OCI-LY3 (cell line): Measurements from ENCODE around the gene PDGFA.
"Not testable (repeated sequence)": the region's sequence is repeated elsewhere in the genome, so short reads cannot be mapped to it uniquely, and the experiment has no call there.

Experiments
- H2AFZ ChIP-seq: fragments of 200-600, 300-600 bp; shearing (Covaris generic); 2 replicates; pipeline ENCODE4 v1.6.0; 2014; ENCODE audit warnings: antibody characterized with exemption, low read depth, low read length
- H3K27ac ChIP-seq: fragments of 200-600, 300-600 bp; sonication (generic); 2 replicates; pipeline ENCODE4 v1.5.1; 2014; ENCODE audit warnings: mild to moderate bottlenecking, low read length, moderate library complexity, mixed read lengths
- H3K27me3 ChIP-seq: fragments of 200-600, 300-600 bp; sonication (generic); 2 replicates; pipeline ENCODE4 v1.6.1; 2014; ENCODE audit warnings: low read depth, low read length, mixed read lengths
- H3K36me3 ChIP-seq: fragments of 200-600, 300-600 bp; sonication (generic); replicated peaks from 2 replicates; pipeline ENCODE3; 2014; ENCODE audit warnings: low read depth, low read length, mixed read lengths
- H3K4me1 ChIP-seq: fragments of 300-600, 200-600 bp; sonication (generic); 2 replicates; pipeline ENCODE4 v1.6.1; 2014; ENCODE audit warnings: low read length, mixed read lengths
- H3K4me2 ChIP-seq: fragments of 200-600, 300-600 bp; sonication (generic); 2 replicates; pipeline ENCODE4 v1.6.1; 2014; ENCODE audit warnings: low read length, mixed read lengths
- H3K4me3 ChIP-seq: fragments of 300-600, 200-600 bp; sonication (generic); 2 replicates; pipeline ENCODE4 v1.5.1; 2014; ENCODE audit warnings: antibody characterized with exemption, mild to moderate bottlenecking, low read length, moderate library complexity
- H3K79me2 ChIP-seq: fragments of 300-600, 200-600 bp; shearing (Covaris generic); 2 replicates; pipeline ENCODE4 v1.6.1; 2014; ENCODE audit warnings: mild to moderate bottlenecking, low read length, mixed read lengths
- H3K9ac ChIP-seq: fragments of 300-600, 200-600 bp; shearing (Covaris generic); 2 replicates; pipeline ENCODE4 v1.6.0; 2014; ENCODE audit warnings: mild to moderate bottlenecking, low read length, moderate library complexity
- H3K9me3 ChIP-seq: fragments of 200-600, 300-600 bp; shearing (Covaris generic); 2 replicates; pipeline ENCODE4 v1.6.1; 2014; ENCODE audit warnings: low read length, mixed read lengths; ENCODE audit not compliant: insufficient read depth
- H4K20me1 ChIP-seq: fragments of 200-600, 300-600 bp; sonication (generic); 2 replicates; pipeline ENCODE4 v1.6.1; 2016; ENCODE audit warnings: low read length, mixed read lengths; ENCODE audit not compliant: insufficient read depth
- EZH2phosphoT487 ChIP-seq: fragments of 200-600 bp; shearing (Covaris generic); IDR thresholded peaks from 2 replicates; pipeline ENCODE4 v1.6.1; 2018; ENCODE audit warnings: antibody characterized with exemption, mixed run types, low read depth
- TF ChIP-seq, protein P1 (sequence below): fragments of 200-600, 300-600 bp; sonication (generic); IDR thresholded peaks from 2 replicates; pipeline ENCODE4 v1.5.1; 2014; ENCODE audit warnings: antibody characterized with exemption, low read length, low read depth

The PDGFA gene

DNA sequence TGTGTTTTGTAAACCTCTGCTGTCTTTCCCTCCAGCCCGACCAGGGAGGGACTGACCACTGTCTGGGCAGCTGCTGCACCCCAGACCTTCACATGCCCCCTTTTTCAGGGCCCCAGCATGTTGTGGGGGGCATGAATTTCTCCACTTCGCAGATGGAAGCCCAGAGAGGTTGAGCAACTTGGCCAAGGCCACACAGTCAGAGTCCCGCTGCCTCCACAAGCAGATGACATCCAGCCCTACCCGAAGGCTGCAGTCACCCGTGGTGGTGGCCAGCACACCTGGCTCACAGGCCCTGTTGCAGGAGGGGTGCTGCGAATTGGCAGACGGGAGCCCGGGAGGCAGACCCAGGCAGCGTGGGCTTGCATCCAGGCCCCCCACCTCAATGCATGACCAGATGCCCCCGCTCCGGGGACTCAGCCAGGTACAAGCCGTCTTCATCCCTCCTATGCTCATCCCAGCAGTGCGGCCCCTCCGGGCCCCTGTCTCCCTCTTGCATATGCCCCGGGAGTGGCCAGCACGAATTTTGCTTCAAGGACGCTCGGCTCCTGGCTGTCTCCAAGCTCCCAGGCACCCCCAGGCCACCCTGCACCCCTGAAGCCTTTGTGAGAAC is 36.0 kb upstream of the PDGFA start:
- Histone ChIP-seq H3K79me2 (no peaks in the 10 kb centered on the region), H3K27ac (no peak overlapping the region), H3K27me3 (no peaks in the 10 kb centered on the region)

DNA sequence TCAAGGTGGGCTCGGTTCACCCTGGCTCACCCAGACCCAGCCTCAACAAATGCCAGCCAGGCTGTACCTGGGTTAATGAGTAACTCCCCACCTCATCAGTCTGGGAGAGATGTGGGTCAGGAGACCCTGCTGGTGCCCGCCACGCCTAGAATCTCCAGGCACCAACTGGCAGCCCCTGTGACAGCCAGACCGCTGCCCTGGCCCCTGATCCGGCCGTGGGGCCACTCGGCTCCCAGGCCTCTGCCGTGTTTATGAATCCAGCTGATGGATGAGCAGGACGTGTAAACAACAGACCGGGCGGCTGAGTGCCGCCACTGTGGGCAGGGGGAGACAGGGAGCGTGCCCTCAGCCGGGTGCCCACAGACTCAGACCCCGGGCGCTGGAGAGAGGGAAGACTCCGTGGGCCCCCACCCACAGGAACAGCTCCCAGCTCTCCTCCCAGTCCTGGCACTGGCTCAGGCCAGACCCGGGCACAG is 34.0 kb upstream of the PDGFA start:
- Histone ChIP-seq H3K9ac (no peak overlapping the region), H3K9me3 (no peaks in the 10 kb centered on the region), H3K36me3 (no peaks in the 10 kb centered on the region), H4K20me1 (no peaks in the 10 kb centered on the region), H3K4me3 (no peak overlapping the region), H3K4me1 (no peaks in the 10 kb centered on the region), H3K27me3 (no peaks in the 10 kb centered on the region), H2AFZ (no peak overlapping the region), H3K79me2 (no peaks in the 10 kb centered on the region), H3K27ac (no peak overlapping the region), H3K4me2 (no peak overlapping the region)
- TF ChIP-seq, protein P1, sequence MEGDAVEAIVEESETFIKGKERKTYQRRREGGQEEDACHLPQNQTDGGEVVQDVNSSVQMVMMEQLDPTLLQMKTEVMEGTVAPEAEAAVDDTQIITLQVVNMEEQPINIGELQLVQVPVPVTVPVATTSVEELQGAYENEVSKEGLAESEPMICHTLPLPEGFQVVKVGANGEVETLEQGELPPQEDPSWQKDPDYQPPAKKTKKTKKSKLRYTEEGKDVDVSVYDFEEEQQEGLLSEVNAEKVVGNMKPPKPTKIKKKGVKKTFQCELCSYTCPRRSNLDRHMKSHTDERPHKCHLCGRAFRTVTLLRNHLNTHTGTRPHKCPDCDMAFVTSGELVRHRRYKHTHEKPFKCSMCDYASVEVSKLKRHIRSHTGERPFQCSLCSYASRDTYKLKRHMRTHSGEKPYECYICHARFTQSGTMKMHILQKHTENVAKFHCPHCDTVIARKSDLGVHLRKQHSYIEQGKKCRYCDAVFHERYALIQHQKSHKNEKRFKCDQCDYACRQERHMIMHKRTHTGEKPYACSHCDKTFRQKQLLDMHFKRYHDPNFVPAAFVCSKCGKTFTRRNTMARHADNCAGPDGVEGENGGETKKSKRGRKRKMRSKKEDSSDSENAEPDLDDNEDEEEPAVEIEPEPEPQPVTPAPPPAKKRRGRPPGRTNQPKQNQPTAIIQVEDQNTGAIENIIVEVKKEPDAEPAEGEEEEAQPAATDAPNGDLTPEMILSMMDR, result no peak
- TF ChIP-seq EZH2phosphoT487, result no peak

More for the DNA sequence above, 36.0 kb upstream of the PDGFA start:
- Histone ChIP-seq H3K36me3 (no peaks in the 10 kb centered on the region), H4K20me1 (no peaks in the 10 kb centered on the region), H3K9me3 (no peaks in the 10 kb centered on the region), H3K9ac (no peak overlapping the region), H2AFZ (no peak overlapping the region), H3K4me1 (no peaks in the 10 kb centered on the region), H3K4me3 (no peak overlapping the region), H3K4me2 (no peak overlapping the region)
- TF ChIP-seq, protein P1, result no peak
- TF ChIP-seq EZH2phosphoT487, result no peak

DNA sequence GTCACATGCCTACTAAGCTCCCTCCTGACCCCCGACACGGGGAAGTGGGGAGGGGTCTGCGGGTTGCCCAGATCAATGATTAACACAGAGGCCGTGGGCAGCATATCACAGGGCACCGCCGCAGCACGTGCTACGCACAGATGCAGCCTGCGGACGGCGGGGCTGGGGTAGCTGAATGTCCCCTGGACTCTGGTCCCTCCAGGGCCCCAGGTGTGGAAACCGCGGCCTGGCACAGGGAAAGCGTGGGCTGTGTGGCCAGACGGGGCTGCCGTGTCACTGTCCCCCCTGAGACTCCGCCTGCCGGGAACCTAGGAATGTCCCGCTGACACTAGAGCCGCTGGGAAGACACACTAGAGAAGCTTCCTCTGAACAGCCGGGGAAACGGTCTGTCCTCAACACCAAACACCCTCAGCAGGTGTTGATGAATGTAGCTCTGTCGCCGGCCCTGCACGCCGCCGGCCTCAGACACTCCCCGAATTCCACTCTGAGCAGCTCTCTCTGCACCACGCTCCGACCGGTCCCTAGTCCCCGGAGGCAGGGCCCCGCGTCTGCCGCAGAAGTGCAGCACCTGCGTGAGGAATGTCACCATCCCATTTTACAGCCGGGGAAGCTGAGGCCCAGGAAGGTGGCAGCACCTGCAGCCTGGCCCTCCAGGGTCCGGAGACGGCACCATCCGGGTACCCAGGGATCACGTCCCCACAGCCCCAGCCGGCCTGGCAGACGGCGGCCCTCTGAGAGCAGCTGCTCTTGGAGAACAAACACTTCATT is 33.4 kb upstream of the PDGFA start:
- TF ChIP-seq, protein P1, result no peak
- no peak for TF ChIP-seq EZH2phosphoT487
- H3K79me2 ChIP-seq, result no peaks in the 10 kb centered on the region
- no peaks in the 10 kb centered on the region for H3K36me3 ChIP-seq
- H3K9ac ChIP-seq, result no peak overlapping the region
- no peaks in the 10 kb centered on the region for H3K4me1 ChIP-seq
- H3K9me3 ChIP-seq, result no peaks in the 10 kb centered on the region
- no peak overlapping the region for H3K27ac ChIP-seq
- H3K4me3 ChIP-seq, result no peak overlapping the region
- H3K4me2 ChIP-seq, result no peak overlapping the region
- no peak overlapping the region for H2AFZ ChIP-seq
- no peaks in the 10 kb centered on the region for H4K20me1 ChIP-seq
- no peaks in the 10 kb centered on the region for H3K27me3 ChIP-seq

DNA sequence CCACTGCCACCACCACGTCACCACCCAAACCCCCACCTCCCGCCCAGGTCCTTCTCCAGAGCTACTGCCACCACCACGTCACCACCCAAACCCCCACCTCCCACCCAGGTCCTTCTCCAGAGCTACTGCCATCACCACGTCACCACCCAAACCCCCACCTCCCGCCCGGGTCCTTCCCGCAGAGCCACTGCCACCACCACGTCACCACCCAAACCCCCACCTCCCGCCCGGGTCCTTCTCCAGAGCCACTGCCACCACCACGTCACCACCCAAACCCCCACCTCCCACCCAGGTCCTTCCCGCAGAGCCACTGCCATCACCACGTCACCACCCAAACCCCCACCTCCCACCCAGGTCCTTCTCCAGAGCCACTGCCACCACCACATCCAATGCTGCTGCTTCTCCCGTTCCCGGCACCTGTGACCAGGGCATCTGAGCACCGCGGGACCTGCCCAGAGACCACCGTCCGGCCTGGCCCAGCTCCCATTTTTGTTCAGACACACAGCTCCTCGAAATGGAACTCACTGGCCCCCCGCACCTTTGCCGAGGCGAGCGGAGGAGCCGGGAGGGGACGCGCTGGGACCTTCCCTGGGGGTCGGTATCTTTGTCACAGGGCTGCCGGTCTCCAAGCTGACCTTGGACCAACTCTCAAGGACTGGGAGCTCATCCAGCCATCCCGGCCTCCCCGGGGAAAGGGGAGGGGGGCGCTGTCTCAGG is 32.7 kb upstream of the PDGFA start:
- H3K4me1 ChIP-seq, H3K79me2 ChIP-seq, H3K36me3 ChIP-seq, H2AFZ ChIP-seq, H3K9ac ChIP-seq, H3K27ac ChIP-seq, H3K4me2 ChIP-seq, H4K20me1 ChIP-seq, H3K27me3 ChIP-seq, H3K4me3 ChIP-seq, H3K9me3 ChIP-seq: not testable (repeated sequence)

DNA sequence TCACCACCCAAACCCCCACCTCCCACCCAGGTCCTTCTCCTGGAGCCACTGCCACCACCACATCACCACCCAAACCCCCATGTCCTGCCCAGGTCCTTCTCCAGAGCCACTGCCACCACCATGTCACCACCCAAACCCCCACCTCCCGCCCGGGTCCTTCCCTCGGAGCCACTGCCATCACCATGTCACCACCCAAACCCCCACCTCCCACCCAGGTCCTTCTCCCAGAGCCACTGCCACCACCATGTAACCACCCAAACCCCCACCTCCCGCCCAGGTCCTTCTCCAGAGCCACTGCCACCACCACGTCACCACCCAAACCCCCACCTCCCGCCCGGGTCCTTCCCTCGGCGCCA is 31.9 kb upstream of the PDGFA start:
- not testable (repeated sequence) for H3K9me3 ChIP-seq, H2AFZ ChIP-seq, H3K27me3 ChIP-seq, H3K27ac ChIP-seq, H3K36me3 ChIP-seq, H3K79me2 ChIP-seq, H3K4me2 ChIP-seq, H3K4me1 ChIP-seq, H3K9ac ChIP-seq, H4K20me1 ChIP-seq, H3K4me3 ChIP-seq
